Stimulated activated CD4-positive, alpha-beta T cell treated with anti-CD3 and anti-CD28 coated beads, Interleukin-2, amount 100 ng/mL, for 4 hours (primary cell): ENCODE measurements around the gene NCKAP5.

Experiments
- DNase-seq: peaks from one replicate; pipeline ENCODE4 v3.0.0-alpha.2; 2020; ENCODE audit warnings: low read depth

The NCKAP5 gene

GRCh38 chr2:132632000-132632649 is 936.1 kb downstream of the NCKAP5 start:
- DNase-seq = no peak

GRCh38 chr2:132627536-132627935 is 940.7 kb downstream of the NCKAP5 start:
- no peak for DNase-seq

GRCh38 chr2:132623096-132623839 is 945.0 kb downstream of the NCKAP5 start:
- no peak for DNase-seq
